Activated CD4-positive, alpha-beta memory T cell treated with anti-CD3 and anti-CD28 coated beads for 36 hours (primary cell): ENCODE data around the gene G6PC2. TPM values are rescaled to one million over a fixed set of nuclear protein-coding genes. Genes with fewer than 3 reads are reported as not detected.
A peak's percentile ranks its signal among the peaks of the same experiment; 100 is the strongest.
"Not testable (repeated sequence)": the region's sequence is repeated elsewhere in the genome, so short reads cannot be mapped to it uniquely, and the experiment has no call there.

Experiments used
- CTCF ChIA-PET: fragments of 350-600 bp; sonication (Branson Sonifier 250); formaldehyde crosslinking; loops from one replicate; lab custom pipeline; 2021; ENCODE audit warnings: antibody characterized with exemption, inconsistent platforms; lab: Charles Lee
- POLR2A ChIA-PET: fragments of 350-600 bp; sonication (Branson Sonifier 250); formaldehyde crosslinking; loops from one replicate; lab custom pipeline; 2021; ENCODE audit warnings: antibody characterized with exemption; lab: Charles Lee
- DNase-seq: peaks from one replicate; pipeline ENCODE4 v3.0.0-alpha.2; 2020
- H3K27ac Mint-ChIP-seq: one replicate; pipeline ENCODE4 v1.8.0; 2021; ENCODE audit warnings: mixed read lengths
- H3K27me3 Mint-ChIP-seq: one replicate; pipeline ENCODE4 v1.8.0; 2021; ENCODE audit warnings: mixed read lengths
- H3K36me3 Mint-ChIP-seq: one replicate; pipeline ENCODE4 v1.8.0; 2021; ENCODE audit warnings: mixed read lengths
- H3K4me1 Mint-ChIP-seq: one replicate; pipeline ENCODE4 v1.8.0; 2021; ENCODE audit warnings: low read depth, mixed read lengths
- H3K4me3 Mint-ChIP-seq: one replicate; pipeline ENCODE4 v1.8.0; 2021; ENCODE audit warnings: mild to moderate bottlenecking, mixed read lengths
- H3K9me3 Mint-ChIP-seq: one replicate; pipeline ENCODE4 v1.8.0; 2021; ENCODE audit warnings: mixed read lengths
- intact Hi-C: fragments of 100-400 bp; cut with micrococcal nuclease; formaldehyde crosslinking; loops from one replicate; pipeline ENCODE4 v1.15.1; 2023
- total RNA-seq, 2 experiments: library from RNA; stranded (reverse); gene quantifications; one replicate each; pipeline ENCODE4 v1.2.3, GENCODE V29; 2021

G6PC2 gene
- total RNA-seq, 2 experiments from 2014 or later, result not detected

- H3K27me3 Mint-ChIP-seq, result peaks cover 17% of the 10 kb centered on the region
- intact Hi-C loops, H3K27ac Mint-ChIP-seq, H3K4me1 Mint-ChIP-seq, H3K4me3 Mint-ChIP-seq, POLR2A ChIA-PET, H3K36me3 Mint-ChIP-seq, H3K9me3 Mint-ChIP-seq, DNase-seq: not testable (repeated sequence)
- CTCF ChIA-PET, result interaction anchor here (1.0 kb wide), 1 partner anchor 11 kb away, joined by 3 read pairs; no protein-coding TSS in a partner anchor
Observed at GRCh38 chr2:168932174-168932573, 31.1 kb downstream of the G6PC2 start.

- Mint-ChIP-seq H3K36me3 (no peaks in the 10 kb centered on the region), H3K27me3 (peaks cover 17% of the 10 kb centered on the region), H3K4me1 (peaks cover under 1% of the 10 kb centered on the region), H3K9me3 (no peaks in the 10 kb centered on the region), H3K27ac (no peak overlapping the region), H3K4me3 (no peak overlapping the region)
- CTCF ChIA-PET, result interaction anchor here (2.8 kb wide), 1 partner anchor 14 kb away, joined by 12 read pairs; no protein-coding TSS in a partner anchor
- intact Hi-C loops, result no loop called here
- POLR2A ChIA-PET, result no interaction called here
- no peak for DNase-seq
Observed at GRCh38 chr2:168934826-168935225, 33.7 kb downstream of the G6PC2 start.

GRCh38 chr2:168935810-168936581, 34.9 kb downstream of the G6PC2 start:
- Mint-ChIP-seq H3K36me3 (no peaks in the 10 kb centered on the region), H3K27ac (no peak overlapping the region), H3K9me3 (no peaks in the 10 kb centered on the region), H3K4me1 (peaks cover 4% of the 10 kb centered on the region), H3K27me3 (peaks cover 10% of the 10 kb centered on the region), H3K4me3 (no peak overlapping the region)
- ChIA-PET CTCF (interaction anchor here (0.6 to 2.8 kb wide), 4 partner anchors 13 to 33 kb away, joined by 3 to 12 read pairs (median 4); no protein-coding TSS in a partner anchor), POLR2A (no interaction called here)
- intact Hi-C loops, result no loop called here
- no peak for DNase-seq

GRCh38 chr2:168939061-168939460, 38.0 kb downstream of the G6PC2 start:
- Mint-ChIP-seq H3K4me1 (peaks cover 4% of the 10 kb centered on the region), H3K9me3 (no peaks in the 10 kb centered on the region), H3K4me3 (no peak overlapping the region), H3K36me3 (no peaks in the 10 kb centered on the region), H3K27ac (no peak overlapping the region), H3K27me3 (peaks cover 7% of the 10 kb centered on the region)
- no peak for DNase-seq
- ChIA-PET POLR2A (no interaction called here), CTCF (no interaction called here)
- intact Hi-C loops, result no loop called here

- ChIA-PET POLR2A (no interaction called here), CTCF (interaction anchor here (1.1 to 1.8 kb wide), 2 partner anchors 9 to 192 kb away, joined by 3 to 8 read pairs; no protein-coding TSS in a partner anchor)
- no peak overlapping the region for H3K27ac Mint-ChIP-seq
- peaks cover 8% of the 10 kb centered on the region for H3K27me3 Mint-ChIP-seq
- no peaks in the 10 kb centered on the region for H3K9me3 Mint-ChIP-seq
- no peak overlapping the region for H3K4me3 Mint-ChIP-seq
- peaks cover 4% of the 10 kb centered on the region for H3K4me1 Mint-ChIP-seq
- no peaks in the 10 kb centered on the region for H3K36me3 Mint-ChIP-seq
- DNase-seq, result no peak
- intact Hi-C loops, result no loop called here
Observed at GRCh38 chr2:168939918-168940317, 38.8 kb downstream of the G6PC2 start.

GRCh38 chr2:168941297-168941696, 40.2 kb downstream of the G6PC2 start:
- Mint-ChIP-seq H3K27ac (no peak overlapping the region), H3K9me3 (no peaks in the 10 kb centered on the region), H3K27me3 (peaks cover 3% of the 10 kb centered on the region), H3K36me3 (no peaks in the 10 kb centered on the region), H3K4me1 (peaks cover 4% of the 10 kb centered on the region), H3K4me3 (no peak overlapping the region)
- ChIA-PET POLR2A (no interaction called here), CTCF (interaction anchor here (0.7 to 1.8 kb wide), 2 partner anchors 8 to 115 kb away, joined by 3 to 8 read pairs; no protein-coding TSS in a partner anchor)
- intact Hi-C loops, result no loop called here
- no peak for DNase-seq

- Mint-ChIP-seq H3K27me3 (peaks cover 3% of the 10 kb centered on the region), H3K9me3 (no peaks in the 10 kb centered on the region), H3K4me3 (no peak overlapping the region), H3K27ac (no peak overlapping the region), H3K4me1 (peaks cover 4% of the 10 kb centered on the region), H3K36me3 (no peaks in the 10 kb centered on the region)
- POLR2A ChIA-PET, result no interaction called here
- DNase-seq, result no peak
- intact Hi-C loops, result no loop called here
- CTCF ChIA-PET, result no interaction called here
Observed at GRCh38 chr2:168944065-168944464, 43.0 kb downstream of the G6PC2 start.

- Mint-ChIP-seq H3K36me3 (no peaks in the 10 kb centered on the region), H3K4me3 (no peak overlapping the region), H3K27me3 (peaks cover 3% of the 10 kb centered on the region), H3K9me3 (peaks cover 2% of the 10 kb centered on the region), H3K27ac (no peak overlapping the region), H3K4me1 (no peaks in the 10 kb centered on the region)
- intact Hi-C loops, result no loop called here
- DNase-seq, result no peak
- CTCF ChIA-PET, result interaction anchor here (1.4 kb wide), 1 partner anchor 17 kb away, joined by 8 read pairs; no protein-coding TSS in a partner anchor
- POLR2A ChIA-PET, result no interaction called here
Observed at GRCh38 chr2:168945508-168945907, 44.4 kb downstream of the G6PC2 start.

GRCh38 chr2:168948621-168949212, 47.6 kb downstream of the G6PC2 start:
- H3K4me3 Mint-ChIP-seq, result no peak overlapping the region
- H3K27ac Mint-ChIP-seq, result no peak overlapping the region
- intact Hi-C loops, result loop anchor here (1.0 kb wide), 1 partner anchor 184 kb away; no protein-coding TSS in a partner anchor
- peaks cover 3% of the 10 kb centered on the region for H3K27me3 Mint-ChIP-seq
- DNase-seq, result peak; percentile 10
- peaks cover 20% of the 10 kb centered on the region for H3K9me3 Mint-ChIP-seq
- ChIA-PET CTCF (interaction anchor here (0.5 to 3.0 kb wide), 12 partner anchors 8 to 1724 kb away, joined by 3 to 12 read pairs (median 4); no protein-coding TSS in a partner anchor), POLR2A (no interaction called here)
- H3K4me1 Mint-ChIP-seq, result no peaks in the 10 kb centered on the region
- peaks cover 3% of the 10 kb centered on the region for H3K36me3 Mint-ChIP-seq

- ChIA-PET CTCF (interaction anchor here (0.5 to 3.0 kb wide), 12 partner anchors 9 to 1723 kb away, joined by 3 to 12 read pairs (median 4); no protein-coding TSS in a partner anchor), POLR2A (no interaction called here)
- Mint-ChIP-seq H3K9me3 (peaks cover 20% of the 10 kb centered on the region), H3K36me3 (peaks cover 3% of the 10 kb centered on the region), H3K4me3 (no peak overlapping the region), H3K4me1 (no peaks in the 10 kb centered on the region), H3K27ac (no peak overlapping the region), H3K27me3 (no peaks in the 10 kb centered on the region)
- DNase-seq, result no peak
- intact Hi-C loops, result no loop called here
Observed at GRCh38 chr2:168949324-168949723, 48.2 kb downstream of the G6PC2 start.

GRCh38 chr2:168951871-168952270, 50.8 kb downstream of the G6PC2 start:
- Mint-ChIP-seq H3K9me3 (peaks cover 21% of the 10 kb centered on the region), H3K27me3 (peaks cover 4% of the 10 kb centered on the region), H3K27ac (no peak overlapping the region), H3K36me3 (peaks cover 6% of the 10 kb centered on the region), H3K4me3 (no peak overlapping the region), H3K4me1 (no peaks in the 10 kb centered on the region)
- ChIA-PET CTCF (interaction anchor here (0.6 kb wide), 1 partner anchor 43 kb away, joined by 3 read pairs; no protein-coding TSS in a partner anchor), POLR2A (no interaction called here)
- no peak for DNase-seq
- intact Hi-C loops, result no loop called here

- Mint-ChIP-seq H3K36me3 (peaks cover 6% of the 10 kb centered on the region), H3K4me1 (no peaks in the 10 kb centered on the region), H3K4me3 (no peak overlapping the region), H3K9me3 (peaks cover 21% of the 10 kb centered on the region), H3K27ac (no peak overlapping the region), H3K27me3 (peaks cover 4% of the 10 kb centered on the region)
- intact Hi-C loops, result no loop called here
- ChIA-PET CTCF (no interaction called here), POLR2A (no interaction called here)
- DNase-seq, result no peak
Observed at GRCh38 chr2:168952424-168952823, 51.3 kb downstream of the G6PC2 start.
